Right cardiac atrium (tissue), 5 donors: ENCODE data around the gene EVA1A. TPM values are rescaled to one million over a fixed set of nuclear protein-coding genes. Genes with fewer than 3 reads are reported as not detected.

Experiments used
- ATAC-seq, 2 donors: fragments of 200-7000 bp; cut with Tn5 transposase; one replicate each; pipeline versions ENCODE4 v1.8.0 to v1.9.1; 2020; ENCODE audit warnings: moderate library complexity in 2 of 2, mild to moderate bottlenecking in 1 of 2
- DNase-seq, 3 donors: peaks; one replicate each; pipeline ENCODE4 v3.0.0-alpha.2; 2020
- H3K27ac ChIP-seq: one replicate; pipeline ENCODE4 v1.5.1; 2013; ENCODE audit warnings: mild to moderate bottlenecking, low read length, control low read depth, moderate library complexity
- H3K27me3 ChIP-seq: one replicate; pipeline ENCODE4 v1.6.1; 2013; ENCODE audit not compliant: control insufficient read depth, insufficient read depth
- H3K4me1 ChIP-seq: one replicate; pipeline ENCODE4 v1.6.1; 2013; ENCODE audit warnings: low read length; ENCODE audit not compliant: control insufficient read depth, insufficient read depth
- H3K4me3 ChIP-seq: one replicate; pipeline ENCODE4 v1.5.1; 2013; ENCODE audit warnings: low read length, control low read depth
- H3K9me3 ChIP-seq: one replicate; pipeline ENCODE4 v1.6.1; 2013; ENCODE audit warnings: low read length; ENCODE audit not compliant: control insufficient read depth
- WGBS: extraction: QIAGEN DNeasy Blood & Tissue Kit; methylation state at CpG from one replicate; pipeline ENCODE4 v1.1.7; 2013; 5-methylcytosine and 5-hydroxymethylcytosine counted together
- intact Hi-C, 4 donors: fragments of 100-400 bp; cut with DNase I; formaldehyde crosslinking; loops; one replicate each; pipeline versions ENCODE4 v1.11.0 to v1.14.0; 2022 to 2023
- polyA plus RNA-seq: library from polyadenylated mRNA; stranded (reverse); fragments of 200-250 nt; gene quantifications from one replicate; pipeline ENCODE4 v1.2.3, GENCODE V29; 2013
- total RNA-seq, 4 donors: library from RNA; stranded (reverse); fragmentation: NEBNext Ultra II Directional; extraction: Animal tissue kit (Norgen Biotek cat#: 25700); gene quantifications; one replicate each; pipeline ENCODE4 v1.2.1, GENCODE V29; 2021
- donor health status: healthy with polysubstance abuse.
- donor health status: DM: no; HTN: yes; CAD: no.
- donor health status: DM: no; HTN: no; CAD: no.
- donor health status: DM: no; HTN: yes; CAD: no; lungs with severe emphysema.
- donor health status: DM: yes; HTN: yes; CAD: no.

The EVA1A gene
- total and polyA plus RNA-seq, 5 donors = 0.24 to 0.66 (median 0.26) TPM; not detected in 2

DNA sequence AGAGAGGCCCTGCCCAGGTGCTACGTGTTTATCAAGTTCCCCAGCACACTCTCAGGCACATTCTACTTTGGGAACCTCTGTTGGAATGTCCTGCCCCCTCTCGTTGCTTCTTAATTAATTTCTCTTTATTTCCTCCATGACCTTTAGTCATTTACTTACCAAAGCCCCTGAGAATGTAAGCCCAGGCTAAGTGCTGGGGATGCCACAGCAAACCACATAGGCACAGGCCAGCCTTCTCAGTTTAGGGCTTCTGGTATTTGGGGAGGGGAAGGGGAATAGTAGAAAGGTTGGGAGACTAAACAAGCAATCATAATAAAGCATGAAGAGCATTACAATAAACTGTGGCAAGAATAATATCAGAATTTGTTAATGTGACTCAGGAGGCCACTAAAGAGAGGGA, 85.7 kb downstream of the EVA1A start:
- 83% methylated on average over 2 of the region's 2 CpGs for WGBS
- DNase-seq (no peak), ATAC-seq (no peak)
- H3K27ac ChIP-seq = no peak overlapping the region
- intact Hi-C loops = loop anchor here in 1 of 4 donors (10.0 kb wide), 1 partner anchor 130 kb away; no protein-coding TSS in a partner anchor
- no peak overlapping the region for H3K4me3 ChIP-seq
- H3K9me3 ChIP-seq = no peaks in the 10 kb centered on the region
- H3K4me1 ChIP-seq = no peaks in the 10 kb centered on the region
- H3K27me3 ChIP-seq = no peaks in the 10 kb centered on the region

DNA sequence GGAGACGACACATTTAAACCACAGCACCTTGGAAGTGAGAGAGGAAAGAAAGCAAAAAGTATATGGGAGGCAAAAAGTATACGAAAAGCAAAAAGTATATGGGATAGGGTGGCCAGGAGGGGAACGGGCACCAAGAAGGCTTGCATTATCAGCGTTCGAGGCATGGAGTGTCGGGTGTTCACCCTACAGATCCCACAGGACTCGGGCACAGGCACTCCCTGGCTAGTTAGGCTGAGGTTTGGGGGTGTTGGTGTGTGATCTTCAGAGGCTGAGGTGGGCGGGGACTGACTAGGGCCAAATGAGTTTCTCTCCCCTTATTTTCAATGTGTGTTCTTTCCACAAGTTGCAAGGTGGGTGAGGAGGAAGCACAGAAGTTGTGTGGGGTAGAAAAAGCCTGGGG, 86.6 kb downstream of the EVA1A start:
- 76% methylated on average over 8 of the region's 8 CpGs for WGBS
- intact Hi-C loops = loop anchor here in 1 of 4 donors (10.0 kb wide), 1 partner anchor 131 kb away; no protein-coding TSS in a partner anchor

DNA sequence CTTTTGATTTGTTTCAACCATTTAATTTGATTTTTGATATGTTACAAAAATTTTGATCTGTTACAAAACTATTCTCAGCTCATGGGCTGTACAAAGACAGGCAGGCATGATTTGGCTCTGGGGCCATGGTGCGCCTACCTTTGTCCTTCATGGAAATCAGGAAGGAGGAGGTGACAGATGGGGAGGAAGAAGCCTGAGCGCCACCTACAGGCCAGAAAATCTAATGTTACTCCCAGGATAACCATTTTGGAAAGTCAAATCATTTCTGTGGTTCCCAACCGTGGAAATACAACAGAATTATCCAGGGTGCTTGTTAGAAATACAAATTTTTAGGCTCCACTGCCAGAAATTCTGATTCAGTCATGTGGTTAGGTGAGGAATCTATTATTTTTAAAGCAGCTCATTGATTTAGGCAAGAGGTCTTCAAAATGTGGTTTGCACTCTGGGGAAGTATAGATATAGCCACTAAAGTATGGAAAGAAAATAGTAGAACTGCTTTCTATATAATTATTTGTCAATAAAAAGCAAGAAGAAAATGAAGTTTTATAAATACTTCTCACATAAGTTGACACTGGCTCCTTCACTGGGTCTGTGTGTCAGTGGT, 93.9 kb downstream of the EVA1A start:
- ATAC-seq = no peak
- intact Hi-C loops = loop anchor here in 2 of 4 donors (5.0 to 10.0 kb wide), 2 partner anchors 138 to 140 kb away; no protein-coding TSS in a partner anchor
- Histone ChIP-seq H3K27ac (no peak overlapping the region), H3K4me3 (no peak overlapping the region), H3K4me1 (no peaks in the 10 kb centered on the region), H3K27me3 (no peaks in the 10 kb centered on the region), H3K9me3 (no peaks in the 10 kb centered on the region)
- WGBS = 59% methylated on average over 3 of the region's 3 CpGs
- DNase-seq = peak in 1 of 3 donors; percentile 10

More for the DNA sequence above, 86.6 kb downstream of the EVA1A start:
- Histone ChIP-seq H3K4me3 (no peak overlapping the region), H3K27me3 (no peaks in the 10 kb centered on the region), H3K4me1 (no peaks in the 10 kb centered on the region), H3K9me3 (no peaks in the 10 kb centered on the region), H3K27ac (no peak overlapping the region)
- ATAC-seq (no peak), DNase-seq (no peak)

DNA sequence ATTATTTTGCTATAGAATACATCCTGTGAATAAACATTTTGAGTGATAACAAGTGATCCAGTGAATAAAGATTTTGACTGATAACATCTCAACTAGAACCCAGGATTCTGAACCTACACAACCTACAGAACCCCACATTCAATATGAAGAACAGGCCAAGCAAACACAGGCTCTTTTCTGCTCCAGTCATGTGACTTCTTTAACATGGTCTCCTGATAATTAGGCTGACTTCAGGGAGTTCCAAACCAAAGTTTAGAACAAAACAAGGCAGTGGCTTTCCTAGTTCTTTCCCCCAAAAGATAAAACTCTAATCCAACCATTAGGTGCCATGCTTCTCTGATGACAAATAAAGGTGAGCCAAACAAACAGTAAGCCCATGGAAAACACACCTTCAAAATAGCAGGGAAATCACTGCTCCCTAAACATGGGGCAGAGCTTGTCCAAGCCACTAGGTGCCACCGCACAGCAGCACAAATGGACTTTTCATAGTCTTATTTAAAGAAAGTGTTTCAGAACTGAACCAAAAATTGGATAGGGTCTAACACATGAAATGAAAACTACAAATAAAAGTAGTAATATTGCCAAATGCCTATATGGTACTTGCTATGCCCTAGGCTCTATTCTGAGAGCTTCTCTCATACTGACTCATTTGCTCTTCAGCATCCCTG, 95.3 kb downstream of the EVA1A start:
- Histone ChIP-seq H3K27me3 (no peaks in the 10 kb centered on the region), H3K4me3 (no peak overlapping the region), H3K9me3 (no peaks in the 10 kb centered on the region), H3K4me1 (no peaks in the 10 kb centered on the region), H3K27ac (no peak overlapping the region)
- intact Hi-C loops = loop anchor here in 2 of 4 donors (5.0 to 10.0 kb wide), 2 partner anchors 139 to 142 kb away; no protein-coding TSS in a partner anchor
- 76% methylated on average over 1 of the region's 1 CpG for WGBS
- no peak for DNase-seq
- ATAC-seq = no peak

DNA sequence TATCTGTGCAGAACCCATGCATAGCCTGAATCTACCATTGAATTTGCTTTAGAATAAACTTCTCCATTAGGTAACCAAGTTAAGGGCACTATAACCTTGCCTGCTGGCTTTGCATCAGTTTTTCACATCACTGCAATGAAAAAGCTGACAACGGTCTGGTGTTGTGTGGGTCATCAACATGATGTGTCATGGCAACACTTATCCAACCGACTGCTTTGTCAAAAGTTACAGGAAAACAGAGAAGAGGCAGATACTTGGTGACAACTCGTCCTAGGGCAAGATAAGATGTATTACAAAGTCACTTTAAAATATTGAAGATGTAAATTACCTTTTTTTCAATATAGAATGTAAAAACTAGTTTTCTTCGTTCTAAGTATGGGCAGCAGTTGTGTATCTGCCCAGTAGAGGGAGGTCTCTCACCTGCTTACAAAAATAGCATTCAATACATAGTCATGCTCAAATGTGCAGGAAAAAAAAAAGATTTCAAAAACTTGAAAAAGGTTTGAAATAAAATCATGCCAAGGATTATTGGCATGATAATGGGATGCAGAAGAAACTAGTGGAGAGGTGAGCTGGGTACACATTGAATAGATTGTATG, 96.3 kb downstream of the EVA1A start:
- no peak overlapping the region for H3K4me3 ChIP-seq
- WGBS = 25% methylated on average over 4 of the region's 4 CpGs
- no peak overlapping the region for H3K27ac ChIP-seq
- DNase-seq (no peak), ATAC-seq (no peak)
- no peaks in the 10 kb centered on the region for H3K4me1 ChIP-seq
- H3K9me3 ChIP-seq = no peaks in the 10 kb centered on the region
- H3K27me3 ChIP-seq = no peaks in the 10 kb centered on the region
- intact Hi-C loops = loop anchor here in 1 of 4 donors (10.0 kb wide), 1 partner anchor 140 kb away; no protein-coding TSS in a partner anchor

DNA sequence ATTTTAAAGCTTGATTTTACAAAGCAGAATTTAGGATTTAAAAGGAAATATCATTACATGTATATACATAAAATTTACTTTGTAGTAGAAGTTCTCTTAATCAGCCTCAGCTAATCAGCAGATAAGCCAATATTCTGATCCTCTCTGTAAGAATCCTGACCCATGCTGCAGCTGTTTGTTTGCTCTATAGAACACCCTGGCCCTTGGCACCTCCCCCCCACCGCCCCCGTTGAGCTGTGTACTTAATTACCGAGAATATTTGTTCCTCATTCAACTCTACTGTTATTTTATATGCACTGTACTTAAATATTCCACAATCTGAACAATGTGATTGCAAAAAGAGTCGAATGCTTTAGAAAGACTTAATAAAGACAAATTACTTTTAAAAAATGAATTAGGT, 98.0 kb downstream of the EVA1A start:
- no peaks in the 10 kb centered on the region for H3K4me1 ChIP-seq
- ATAC-seq = no peak
- 42% methylated on average over 4 of the region's 4 CpGs for WGBS
- H3K4me3 ChIP-seq = no peak overlapping the region
- H3K27me3 ChIP-seq = no peaks in the 10 kb centered on the region
- H3K9me3 ChIP-seq = no peaks in the 10 kb centered on the region
- H3K27ac ChIP-seq = no peak overlapping the region
- DNase-seq = no peak
- intact Hi-C loops = loop anchor here in 1 of 4 donors (10.0 kb wide), 1 partner anchor 142 kb away; no protein-coding TSS in a partner anchor

DNA sequence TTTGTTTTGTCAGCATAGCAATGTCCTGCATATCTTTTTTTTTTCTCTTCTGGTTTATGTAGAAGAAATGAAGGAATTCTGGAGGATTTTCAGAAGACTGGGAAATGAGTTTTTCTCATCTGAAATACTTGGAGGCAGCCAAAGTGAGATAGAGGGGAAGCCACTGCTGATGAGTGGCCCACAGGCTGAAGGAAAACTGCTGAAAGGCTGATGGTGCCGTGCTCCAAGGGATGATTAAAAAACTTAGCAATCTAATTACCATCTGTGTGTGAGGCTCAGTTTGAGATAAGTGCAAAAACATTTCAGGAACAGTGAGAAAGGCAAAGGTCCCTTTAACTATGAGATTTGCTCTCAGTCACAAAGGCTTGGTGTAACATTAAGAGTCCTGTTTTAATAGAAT, 98.5 kb downstream of the EVA1A start:
- Histone ChIP-seq H3K4me3 (no peak overlapping the region), H3K9me3 (no peaks in the 10 kb centered on the region), H3K27me3 (no peaks in the 10 kb centered on the region), H3K4me1 (no peaks in the 10 kb centered on the region), H3K27ac (no peak overlapping the region)
- ATAC-seq (no peak), DNase-seq (no peak)
- intact Hi-C loops = loop anchor here in 1 of 4 donors (10.0 kb wide), 1 partner anchor 143 kb away; no protein-coding TSS in a partner anchor
- WGBS = 33% methylated on average over 1 of the region's 1 CpG

DNA sequence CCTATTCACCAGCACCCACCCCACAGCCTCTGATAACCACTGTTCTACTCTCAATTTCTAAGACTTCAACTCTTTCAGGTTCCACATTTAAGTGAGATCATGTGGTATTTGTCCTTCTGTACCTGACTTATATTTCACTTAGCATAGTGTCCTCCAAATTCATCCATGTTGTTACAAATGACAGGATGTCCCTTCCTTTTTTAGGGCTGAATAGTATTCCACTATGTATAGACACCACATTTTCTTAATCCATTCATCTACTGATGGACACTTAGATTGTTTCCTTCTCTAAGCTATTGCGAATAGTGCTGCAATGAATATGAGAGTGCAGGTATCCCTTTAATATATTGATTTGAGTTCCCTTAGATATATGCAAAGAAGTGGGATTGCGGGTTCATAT, 100.1 kb downstream of the EVA1A start:
- ATAC-seq (no peak), DNase-seq (no peak)
- Histone ChIP-seq H3K4me3 (no peak overlapping the region), H3K27me3 (no peaks in the 10 kb centered on the region), H3K27ac (no peak overlapping the region), H3K9me3 (no peaks in the 10 kb centered on the region), H3K4me1 (no peaks in the 10 kb centered on the region)
- WGBS = 95% methylated on average over 2 of the region's 2 CpGs
- intact Hi-C loops = loop anchor here in 1 of 4 donors (10.0 kb wide), 1 partner anchor 144 kb away; no protein-coding TSS in a partner anchor

DNA sequence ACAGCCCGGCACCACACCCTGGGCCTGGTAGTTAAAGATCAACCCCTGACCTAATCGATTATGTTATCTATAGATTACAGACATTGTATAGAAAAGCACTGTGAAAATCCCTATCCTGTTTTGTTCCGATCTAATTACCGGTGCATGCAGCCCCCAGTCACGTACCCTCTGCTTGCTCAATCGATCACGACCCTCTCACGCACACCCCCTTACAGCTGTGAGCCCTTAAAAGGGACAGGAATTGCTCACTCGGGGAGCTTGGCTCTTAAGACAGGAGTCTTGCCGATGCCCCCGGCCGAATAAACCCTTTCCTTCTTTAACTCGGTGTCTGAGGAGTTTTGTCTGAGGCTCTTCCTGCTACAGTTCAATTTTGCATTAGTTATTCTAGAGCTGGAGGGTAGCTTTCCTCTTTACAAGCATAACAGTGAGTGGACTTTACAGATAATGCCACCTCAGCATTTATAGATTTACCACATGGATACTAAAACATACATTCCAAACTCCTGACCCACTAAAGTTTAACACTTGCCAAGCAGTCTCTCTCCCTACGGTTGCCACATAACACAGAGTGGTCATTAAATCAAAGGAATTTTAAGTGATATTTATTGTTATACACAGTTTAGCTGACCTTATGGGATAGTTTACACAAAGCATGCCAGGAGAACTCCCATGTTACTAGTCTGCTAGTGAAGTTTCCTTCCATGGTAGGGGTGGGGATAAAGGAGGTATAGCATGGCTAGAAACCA, 101.0 kb downstream of the EVA1A start:
- 85% methylated on average over 14 of the region's 14 CpGs for WGBS

DNA sequence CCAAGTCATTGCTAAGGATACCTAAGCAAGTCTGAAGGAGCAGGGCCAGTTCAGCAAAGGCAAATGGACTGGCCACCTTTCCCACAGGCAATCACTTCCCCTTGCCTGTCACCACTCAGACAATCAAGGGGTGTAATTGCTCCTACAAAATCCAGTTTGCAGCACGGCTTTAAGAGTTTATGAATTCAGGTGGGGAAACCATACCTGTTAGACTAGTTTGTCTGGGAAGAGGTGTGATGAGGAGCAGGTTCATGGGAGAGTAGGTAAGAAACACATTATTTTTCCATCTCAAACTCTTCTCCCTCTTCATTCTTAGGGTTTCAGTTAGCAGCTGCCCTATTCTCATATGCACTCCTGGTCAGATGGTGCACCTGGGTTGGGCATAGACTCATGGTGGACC, 102.5 kb downstream of the EVA1A start:
- intact Hi-C loops = no loop called here
- no peak for ATAC-seq
- no peak overlapping the region for H3K27ac ChIP-seq

More for the DNA sequence above, 101.0 kb downstream of the EVA1A start:
- ATAC-seq (no peak), DNase-seq (no peak)
- intact Hi-C loops = loop anchor here in 1 of 4 donors (10.0 kb wide), 1 partner anchor 145 kb away; no protein-coding TSS in a partner anchor
- no peak overlapping the region for H3K4me3 ChIP-seq
- no peaks in the 10 kb centered on the region for H3K9me3 ChIP-seq
- H3K27ac ChIP-seq = no peak overlapping the region
- H3K4me1 ChIP-seq = no peaks in the 10 kb centered on the region
- H3K27me3 ChIP-seq = no peaks in the 10 kb centered on the region

More for the DNA sequence above, 102.5 kb downstream of the EVA1A start:
- Histone ChIP-seq H3K4me1 (no peaks in the 10 kb centered on the region), H3K27me3 (no peaks in the 10 kb centered on the region), H3K4me3 (no peak overlapping the region), H3K9me3 (no peaks in the 10 kb centered on the region)
- 86% methylated on average over 1 of the region's 1 CpG for WGBS
- no peak for DNase-seq
